ENCODE data around the gene CELF5. TPM values are rescaled to one million over a fixed set of nuclear protein-coding genes. Genes with fewer than 3 reads are reported as not detected.

Gene CELF5
- total and polyA plus RNA-seq, 9 of the 15 experiments (the other 6 are each of a cell fraction or from before 2014, with no cell fraction given) = 0.01 to 0.56 (median 0.22) TPM

DNA sequence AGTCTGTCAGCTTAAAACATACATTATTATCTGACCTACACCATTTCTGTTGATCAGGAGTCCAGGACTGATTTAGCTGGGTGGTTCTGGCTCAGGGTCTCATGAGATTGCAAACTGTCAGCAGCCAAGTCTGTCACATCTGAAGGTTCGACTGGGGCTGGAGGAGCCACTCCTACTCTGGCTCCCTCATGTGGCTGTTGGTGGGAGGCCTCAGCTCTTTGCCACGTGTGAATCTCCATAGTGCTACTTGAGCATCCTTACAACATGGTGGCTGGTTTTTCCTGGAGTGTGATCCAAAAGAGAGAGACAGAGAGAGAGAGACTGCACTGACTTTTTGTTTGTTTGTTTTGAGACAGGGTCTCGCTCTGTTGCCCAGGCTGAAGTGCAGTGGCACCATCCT lies 78.3 kb downstream of the CELF5 start (continued):
- TF ChIP-seq, protein P1, sequence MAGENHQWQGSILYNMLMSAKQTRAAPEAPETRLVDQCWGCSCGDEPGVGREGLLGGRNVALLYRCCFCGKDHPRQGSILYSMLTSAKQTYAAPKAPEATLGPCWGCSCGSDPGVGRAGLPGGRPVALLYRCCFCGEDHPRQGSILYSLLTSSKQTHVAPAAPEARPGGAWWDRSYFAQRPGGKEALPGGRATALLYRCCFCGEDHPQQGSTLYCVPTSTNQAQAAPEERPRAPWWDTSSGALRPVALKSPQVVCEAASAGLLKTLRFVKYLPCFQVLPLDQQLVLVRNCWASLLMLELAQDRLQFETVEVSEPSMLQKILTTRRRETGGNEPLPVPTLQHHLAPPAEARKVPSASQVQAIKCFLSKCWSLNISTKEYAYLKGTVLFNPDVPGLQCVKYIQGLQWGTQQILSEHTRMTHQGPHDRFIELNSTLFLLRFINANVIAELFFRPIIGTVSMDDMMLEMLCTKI (IDR thresholded peaks at IDR 0.05; ENCODE audit: partially characterized antibody) = no peak
- no peak for TF ChIP-seq THRAP3 (IDR thresholded peaks at IDR 0.05; ENCODE audit: borderline replicate concordance)
- TF ChIP-seq XRCC4 (IDR thresholded peaks at IDR 0.05; ENCODE audit: extremely low read depth, insufficient read depth, insufficient read length) = no peak
- TF ChIP-seq ZNF551 (CRISPR knock-in tag; IDR thresholded peaks at IDR 0.05) = no peak
- no peak for TF ChIP-seq ZNF707 (CRISPR knock-in tag; conservative IDR thresholded peaks at IDR 0.05)
- TF ChIP-seq MCM2 (IDR thresholded peaks at IDR 0.05; ENCODE audit: low read depth) = no peak
- no peak for TF ChIP-seq CXXC5 (CRISPR knock-in tag; IDR thresholded peaks at IDR 0.05)
- TF ChIP-seq MCM7 (IDR thresholded peaks at IDR 0.05) = no peak
- no peak for TF ChIP-seq PHB2 (IDR thresholded peaks at IDR 0.05; ENCODE audit: low read depth)
- TF ChIP-seq ZNF780A (CRISPR knock-in tag; IDR thresholded peaks at IDR 0.05) = no peak
- TF ChIP-seq MLX (CRISPR knock-in tag; conservative IDR thresholded peaks at IDR 0.05) = no peak

All from K562 (cell line).